ENCODE results near the gene CXCL16.

DNA sequence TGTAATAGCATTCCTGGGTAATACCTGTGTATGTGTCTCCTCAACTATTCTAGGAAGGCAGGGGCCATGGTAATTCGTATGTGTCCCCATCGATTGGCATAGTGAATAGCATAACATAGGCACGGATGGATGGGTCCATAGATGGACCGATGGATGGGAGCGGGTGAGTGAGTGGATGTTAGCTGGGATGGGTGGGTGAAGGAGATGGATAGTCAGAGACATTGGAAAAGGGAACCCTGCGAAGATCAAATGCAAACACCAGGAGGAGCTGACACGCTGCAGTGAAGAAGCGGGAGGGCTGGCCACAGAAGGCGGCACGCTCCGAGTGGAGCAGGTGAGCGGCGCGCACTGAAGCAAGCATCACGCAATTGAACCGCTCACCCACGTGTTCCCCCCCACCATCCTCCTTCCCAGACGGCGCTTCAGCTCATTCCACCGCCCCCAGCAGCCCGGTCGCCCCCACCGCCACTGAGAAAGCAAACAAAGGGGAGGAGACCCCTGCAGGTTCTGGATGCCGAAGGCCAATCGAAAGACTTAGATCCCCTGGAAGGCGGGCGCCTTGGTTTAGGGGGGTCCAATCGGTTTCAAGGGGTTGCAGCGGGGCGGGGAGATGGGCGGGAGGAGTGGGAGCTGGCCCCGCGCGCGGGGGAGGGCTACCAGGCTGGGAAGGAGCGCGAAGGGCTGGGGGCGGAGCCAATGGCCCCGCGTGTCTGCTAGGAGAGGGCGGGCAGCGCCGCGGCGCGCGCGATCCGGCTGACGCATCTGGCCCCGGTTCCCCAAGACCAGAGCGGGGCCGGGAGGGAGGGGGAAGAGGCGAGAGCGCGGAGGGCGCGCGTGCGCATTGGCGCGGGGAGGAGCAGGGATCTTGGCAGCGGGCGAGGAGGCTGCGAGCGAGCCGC is 29.7 kb downstream of the CXCL16 start, which contains the start of gene ARRB2:
- TF ChIP-seq, protein P1, sequence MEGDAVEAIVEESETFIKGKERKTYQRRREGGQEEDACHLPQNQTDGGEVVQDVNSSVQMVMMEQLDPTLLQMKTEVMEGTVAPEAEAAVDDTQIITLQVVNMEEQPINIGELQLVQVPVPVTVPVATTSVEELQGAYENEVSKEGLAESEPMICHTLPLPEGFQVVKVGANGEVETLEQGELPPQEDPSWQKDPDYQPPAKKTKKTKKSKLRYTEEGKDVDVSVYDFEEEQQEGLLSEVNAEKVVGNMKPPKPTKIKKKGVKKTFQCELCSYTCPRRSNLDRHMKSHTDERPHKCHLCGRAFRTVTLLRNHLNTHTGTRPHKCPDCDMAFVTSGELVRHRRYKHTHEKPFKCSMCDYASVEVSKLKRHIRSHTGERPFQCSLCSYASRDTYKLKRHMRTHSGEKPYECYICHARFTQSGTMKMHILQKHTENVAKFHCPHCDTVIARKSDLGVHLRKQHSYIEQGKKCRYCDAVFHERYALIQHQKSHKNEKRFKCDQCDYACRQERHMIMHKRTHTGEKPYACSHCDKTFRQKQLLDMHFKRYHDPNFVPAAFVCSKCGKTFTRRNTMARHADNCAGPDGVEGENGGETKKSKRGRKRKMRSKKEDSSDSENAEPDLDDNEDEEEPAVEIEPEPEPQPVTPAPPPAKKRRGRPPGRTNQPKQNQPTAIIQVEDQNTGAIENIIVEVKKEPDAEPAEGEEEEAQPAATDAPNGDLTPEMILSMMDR (conservative IDR thresholded peaks at IDR 0.05 in 1 of 2, IDR thresholded peaks at IDR 0.05 in 1 of 2; ENCODE audit: extremely low read depth in 1 of 2, insufficient read depth in 1 of 2, low read depth in 1 of 2, low read length in 2 of 2) = peak; percentile 35 to 72
- TF ChIP-seq EZH2 (IDR thresholded peaks at IDR 0.05; ENCODE audit: borderline replicate concordance, low read length) = no peak

All from mammary epithelial cell (primary cell).